ENCODE results near the gene GMDS. TPM values are rescaled to one million over a fixed set of nuclear protein-coding genes. Genes with fewer than 3 reads are reported as not detected.

Gene GMDS
- total and polyA plus RNA-seq, 2 experiments from 2014 or later: 30.1 to 36.5 TPM

- H3K9me3 Mint-ChIP-seq: no peaks in the 10 kb centered on the region
- no peak for TF ChIP-seq EZH2phosphoT487 (IDR thresholded peaks at IDR 0.05; ENCODE audit: unreplicated experiment)
- TF ChIP-seq STAT1 (IDR thresholded peaks at IDR 0.05; ENCODE audit: unreplicated experiment): no peak
- TF ChIP-seq POLR2AphosphoS5 (IDR thresholded peaks at IDR 0.05; ENCODE audit: low read depth): no peak
- TF ChIP-seq ZNF331 (CRISPR knock-in tag; IDR thresholded peaks at IDR 0.05; ENCODE audit: low read depth): no peak
- TF ChIP-seq, protein P1, sequence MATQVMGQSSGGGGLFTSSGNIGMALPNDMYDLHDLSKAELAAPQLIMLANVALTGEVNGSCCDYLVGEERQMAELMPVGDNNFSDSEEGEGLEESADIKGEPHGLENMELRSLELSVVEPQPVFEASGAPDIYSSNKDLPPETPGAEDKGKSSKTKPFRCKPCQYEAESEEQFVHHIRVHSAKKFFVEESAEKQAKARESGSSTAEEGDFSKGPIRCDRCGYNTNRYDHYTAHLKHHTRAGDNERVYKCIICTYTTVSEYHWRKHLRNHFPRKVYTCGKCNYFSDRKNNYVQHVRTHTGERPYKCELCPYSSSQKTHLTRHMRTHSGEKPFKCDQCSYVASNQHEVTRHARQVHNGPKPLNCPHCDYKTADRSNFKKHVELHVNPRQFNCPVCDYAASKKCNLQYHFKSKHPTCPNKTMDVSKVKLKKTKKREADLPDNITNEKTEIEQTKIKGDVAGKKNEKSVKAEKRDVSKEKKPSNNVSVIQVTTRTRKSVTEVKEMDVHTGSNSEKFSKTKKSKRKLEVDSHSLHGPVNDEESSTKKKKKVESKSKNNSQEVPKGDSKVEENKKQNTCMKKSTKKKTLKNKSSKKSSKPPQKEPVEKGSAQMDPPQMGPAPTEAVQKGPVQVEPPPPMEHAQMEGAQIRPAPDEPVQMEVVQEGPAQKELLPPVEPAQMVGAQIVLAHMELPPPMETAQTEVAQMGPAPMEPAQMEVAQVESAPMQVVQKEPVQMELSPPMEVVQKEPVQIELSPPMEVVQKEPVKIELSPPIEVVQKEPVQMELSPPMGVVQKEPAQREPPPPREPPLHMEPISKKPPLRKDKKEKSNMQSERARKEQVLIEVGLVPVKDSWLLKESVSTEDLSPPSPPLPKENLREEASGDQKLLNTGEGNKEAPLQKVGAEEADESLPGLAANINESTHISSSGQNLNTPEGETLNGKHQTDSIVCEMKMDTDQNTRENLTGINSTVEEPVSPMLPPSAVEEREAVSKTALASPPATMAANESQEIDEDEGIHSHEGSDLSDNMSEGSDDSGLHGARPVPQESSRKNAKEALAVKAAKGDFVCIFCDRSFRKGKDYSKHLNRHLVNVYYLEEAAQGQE (IDR thresholded peaks at IDR 0.05; ENCODE audit: unreplicated experiment): no peak
- no peak for TF ChIP-seq JUNB (IDR thresholded peaks at IDR 0.05; ENCODE audit: unreplicated experiment)
- no peak for TF ChIP-seq NANOG (IDR thresholded peaks at IDR 0.05; ENCODE audit: borderline replicate concordance)
- TF ChIP-seq ETS1 (IDR thresholded peaks at IDR 0.05): no peak
- TF ChIP-seq EZH2 (IDR thresholded peaks at IDR 0.05; ENCODE audit: low read depth, unreplicated experiment): no peak
- no peak for TF ChIP-seq CREB1 (CRISPR knock-in tag; IDR thresholded peaks at IDR 0.05; ENCODE audit: low read depth)
- TF ChIP-seq, protein P2, sequence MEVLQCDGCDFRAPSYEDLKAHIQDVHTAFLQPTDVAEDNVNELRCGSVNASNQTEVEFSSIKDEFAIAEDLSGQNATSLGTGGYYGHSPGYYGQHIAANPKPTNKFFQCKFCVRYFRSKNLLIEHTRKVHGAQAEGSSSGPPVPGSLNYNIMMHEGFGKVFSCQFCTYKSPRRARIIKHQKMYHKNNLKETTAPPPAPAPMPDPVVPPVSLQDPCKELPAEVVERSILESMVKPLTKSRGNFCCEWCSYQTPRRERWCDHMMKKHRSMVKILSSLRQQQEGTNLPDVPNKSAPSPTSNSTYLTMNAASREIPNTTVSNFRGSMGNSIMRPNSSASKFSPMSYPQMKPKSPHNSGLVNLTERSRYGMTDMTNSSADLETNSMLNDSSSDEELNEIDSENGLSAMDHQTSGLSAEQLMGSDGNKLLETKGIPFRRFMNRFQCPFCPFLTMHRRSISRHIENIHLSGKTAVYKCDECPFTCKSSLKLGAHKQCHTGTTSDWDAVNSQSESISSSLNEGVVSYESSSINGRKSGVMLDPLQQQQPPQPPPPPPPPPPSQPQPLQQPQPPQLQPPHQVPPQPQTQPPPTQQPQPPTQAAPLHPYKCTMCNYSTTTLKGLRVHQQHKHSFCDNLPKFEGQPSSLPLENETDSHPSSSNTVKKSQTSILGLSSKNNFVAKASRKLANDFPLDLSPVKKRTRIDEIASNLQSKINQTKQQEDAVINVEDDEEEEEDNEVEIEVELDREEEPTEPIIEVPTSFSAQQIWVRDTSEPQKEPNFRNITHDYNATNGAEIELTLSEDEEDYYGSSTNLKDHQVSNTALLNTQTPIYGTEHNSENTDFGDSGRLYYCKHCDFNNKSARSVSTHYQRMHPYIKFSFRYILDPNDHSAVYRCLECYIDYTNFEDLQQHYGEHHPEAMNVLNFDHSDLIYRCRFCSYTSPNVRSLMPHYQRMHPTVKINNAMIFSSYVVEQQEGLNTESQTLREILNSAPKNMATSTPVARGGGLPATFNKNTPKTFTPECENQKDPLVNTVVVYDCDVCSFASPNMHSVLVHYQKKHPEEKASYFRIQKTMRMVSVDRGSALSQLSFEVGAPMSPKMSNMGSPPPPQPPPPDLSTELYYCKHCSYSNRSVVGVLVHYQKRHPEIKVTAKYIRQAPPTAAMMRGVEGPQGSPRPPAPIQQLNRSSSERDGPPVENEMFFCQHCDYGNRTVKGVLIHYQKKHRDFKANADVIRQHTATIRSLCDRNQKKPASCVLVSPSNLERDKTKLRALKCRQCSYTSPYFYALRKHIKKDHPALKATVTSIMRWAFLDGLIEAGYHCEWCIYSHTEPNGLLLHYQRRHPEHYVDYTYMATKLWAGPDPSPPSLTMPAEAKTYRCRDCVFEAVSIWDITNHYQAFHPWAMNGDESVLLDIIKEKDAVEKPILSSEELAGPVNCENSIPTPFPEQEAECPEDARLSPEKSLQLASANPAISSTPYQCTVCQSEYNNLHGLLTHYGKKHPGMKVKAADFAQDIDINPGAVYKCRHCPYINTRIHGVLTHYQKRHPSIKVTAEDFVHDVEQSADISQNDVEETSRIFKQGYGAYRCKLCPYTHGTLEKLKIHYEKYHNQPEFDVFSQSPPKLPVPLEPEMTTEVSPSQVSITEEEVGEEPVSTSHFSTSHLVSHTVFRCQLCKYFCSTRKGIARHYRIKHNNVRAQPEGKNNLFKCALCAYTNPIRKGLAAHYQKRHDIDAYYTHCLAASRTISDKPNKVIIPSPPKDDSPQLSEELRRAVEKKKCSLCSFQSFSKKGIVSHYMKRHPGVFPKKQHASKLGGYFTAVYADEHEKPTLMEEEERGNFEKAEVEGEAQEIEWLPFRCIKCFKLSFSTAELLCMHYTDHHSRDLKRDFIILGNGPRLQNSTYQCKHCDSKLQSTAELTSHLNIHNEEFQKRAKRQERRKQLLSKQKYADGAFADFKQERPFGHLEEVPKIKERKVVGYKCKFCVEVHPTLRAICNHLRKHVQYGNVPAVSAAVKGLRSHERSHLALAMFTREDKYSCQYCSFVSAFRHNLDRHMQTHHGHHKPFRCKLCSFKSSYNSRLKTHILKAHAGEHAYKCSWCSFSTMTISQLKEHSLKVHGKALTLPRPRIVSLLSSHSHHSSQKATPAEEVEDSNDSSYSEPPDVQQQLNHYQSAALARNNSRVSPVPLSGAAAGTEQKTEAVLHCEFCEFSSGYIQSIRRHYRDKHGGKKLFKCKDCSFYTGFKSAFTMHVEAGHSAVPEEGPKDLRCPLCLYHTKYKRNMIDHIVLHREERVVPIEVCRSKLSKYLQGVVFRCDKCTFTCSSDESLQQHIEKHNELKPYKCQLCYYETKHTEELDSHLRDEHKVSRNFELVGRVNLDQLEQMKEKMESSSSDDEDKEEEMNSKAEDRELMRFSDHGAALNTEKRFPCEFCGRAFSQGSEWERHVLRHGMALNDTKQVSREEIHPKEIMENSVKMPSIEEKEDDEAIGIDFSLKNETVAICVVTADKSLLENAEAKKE (CRISPR knock-in tag; IDR thresholded peaks at IDR 0.05): no peak
- TF ChIP-seq, protein P3, sequence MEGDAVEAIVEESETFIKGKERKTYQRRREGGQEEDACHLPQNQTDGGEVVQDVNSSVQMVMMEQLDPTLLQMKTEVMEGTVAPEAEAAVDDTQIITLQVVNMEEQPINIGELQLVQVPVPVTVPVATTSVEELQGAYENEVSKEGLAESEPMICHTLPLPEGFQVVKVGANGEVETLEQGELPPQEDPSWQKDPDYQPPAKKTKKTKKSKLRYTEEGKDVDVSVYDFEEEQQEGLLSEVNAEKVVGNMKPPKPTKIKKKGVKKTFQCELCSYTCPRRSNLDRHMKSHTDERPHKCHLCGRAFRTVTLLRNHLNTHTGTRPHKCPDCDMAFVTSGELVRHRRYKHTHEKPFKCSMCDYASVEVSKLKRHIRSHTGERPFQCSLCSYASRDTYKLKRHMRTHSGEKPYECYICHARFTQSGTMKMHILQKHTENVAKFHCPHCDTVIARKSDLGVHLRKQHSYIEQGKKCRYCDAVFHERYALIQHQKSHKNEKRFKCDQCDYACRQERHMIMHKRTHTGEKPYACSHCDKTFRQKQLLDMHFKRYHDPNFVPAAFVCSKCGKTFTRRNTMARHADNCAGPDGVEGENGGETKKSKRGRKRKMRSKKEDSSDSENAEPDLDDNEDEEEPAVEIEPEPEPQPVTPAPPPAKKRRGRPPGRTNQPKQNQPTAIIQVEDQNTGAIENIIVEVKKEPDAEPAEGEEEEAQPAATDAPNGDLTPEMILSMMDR (conservative IDR thresholded peaks at IDR 0.05; ENCODE audit: low read depth in 2 of 2): no peak
- no peak for TF ChIP-seq ZNF114 (CRISPR knock-in tag; IDR thresholded peaks at IDR 0.05)
- Histone ChIP-seq H4K20me1 (replicated peaks; ENCODE audit: insufficient read depth) (no peaks in the 10 kb centered on the region), H3K4me3 (no peak overlapping the region), H3K4me1 (ENCODE audit: insufficient read depth) (peaks cover 18% of the 10 kb centered on the region), H3K27me3 (ENCODE audit: insufficient read depth) (no peaks in the 10 kb centered on the region), H3F3A (replicated peaks; ENCODE audit: low read depth) (no peaks in the 10 kb centered on the region), H3K4me2 (no peak overlapping the region), H3K27ac (ENCODE audit: low read depth) (no peak overlapping the region), H3K79me2 (replicated peaks; ENCODE audit: insufficient read depth) (no peaks in the 10 kb centered on the region), H2AFZ (no peak overlapping the region), H3K9me2 (ENCODE audit: insufficient read depth) (no peaks in the 10 kb centered on the region), H3K36me3 (ENCODE audit: insufficient read depth) (no peaks in the 10 kb centered on the region)
- H3K36me3 Mint-ChIP-seq (ENCODE audit: low read depth): no peaks in the 10 kb centered on the region
- H3K27me3 Mint-ChIP-seq (ENCODE audit: insufficient read depth, low read depth, poor library complexity): no peaks in the 10 kb centered on the region
- H3K27ac Mint-ChIP-seq: no peak overlapping the region
- DNase-seq (ENCODE audit: low spot score) (no peak), ATAC-seq (no peak)
- H3K4me3 Mint-ChIP-seq: no peak overlapping the region
- H3K4me1 Mint-ChIP-seq: peaks cover 37% of the 10 kb centered on the region
These were observed 211.9 kb downstream of the GMDS start for GRCh38 chr6:2033544-2033943.
